IPS-18a (cell line): ENCODE data around the gene TIMM21.

ENCODE experiments used
- H3K27ac ChIP-seq: one replicate; pipeline ENCODE4 v1.5.1; 2013; ENCODE audit warnings: low read length
- H3K27me3 ChIP-seq: one replicate; pipeline ENCODE4 v1.6.1; 2013; ENCODE audit warnings: mild to moderate bottlenecking, low read length; ENCODE audit not compliant: control insufficient read depth, insufficient read depth
- H3K36me3 ChIP-seq: one replicate; pipeline ENCODE4 v1.6.1; 2013; ENCODE audit warnings: low read depth, low read length; ENCODE audit not compliant: control insufficient read depth
- H3K4me1 ChIP-seq: one replicate; pipeline ENCODE4 v1.6.1; 2013; ENCODE audit warnings: low read depth, low read length; ENCODE audit not compliant: control insufficient read depth
- H3K4me3 ChIP-seq: one replicate; pipeline ENCODE4 v1.5.1; 2013; ENCODE audit warnings: low read length
- H3K9ac ChIP-seq: one replicate; pipeline ENCODE4 v1.6.1; 2013; ENCODE audit warnings: mild to moderate bottlenecking, low read length, moderate library complexity
- H3K9me3 ChIP-seq: one replicate; pipeline ENCODE4 v1.6.1; 2013; ENCODE audit warnings: low read depth, low read length; ENCODE audit not compliant: control insufficient read depth

The TIMM21 gene

GRCh38 chr18:74147779-74148542, at the start of gene TIMM21, which contains the start of gene FBXO15:
TSS of gene TIMM21 (plus strand) at chr18:74148523. CDS start at chr18:74148809, 286 bp downstream.
TSS of gene FBXO15 (minus strand) at chr18:74147834. CDS start at chr18:74147785, 49 bp downstream.
- Histone ChIP-seq H3K9me3 (no peaks in the 10 kb centered on the region), H3K27ac (peak within 1 kb of the TSS; percentile 7), H3K4me1 (peaks cover 6% of the 10 kb centered on the region), H3K9ac (peak within 1 kb of the TSS; percentile 80), H3K36me3 (peaks cover 2% of the 10 kb centered on the region), H3K4me3 (peak within 1 kb of the TSS; percentile 90), H3K27me3 (peaks cover 9% of the 10 kb centered on the region)

GRCh38 chr18:74108460-74108859, 39.9 kb upstream of the TIMM21 start:
- Histone ChIP-seq H3K4me1 (no peaks in the 10 kb centered on the region), H3K27ac (no peak overlapping the region), H3K4me3 (no peak overlapping the region), H3K36me3 (no peaks in the 10 kb centered on the region), H3K9ac (no peak overlapping the region), H3K27me3 (no peaks in the 10 kb centered on the region), H3K9me3 (no peaks in the 10 kb centered on the region)

- H3K4me3 ChIP-seq = no peak overlapping the region
These were observed 38.2 kb upstream of the TIMM21 start for GRCh38 chr18:74110149-74110548.

GRCh38 chr18:74110976-74111375, 37.3 kb upstream of the TIMM21 start:
- Histone ChIP-seq H3K27ac (no peak overlapping the region), H3K27me3 (no peaks in the 10 kb centered on the region), H3K4me3 (no peak overlapping the region), H3K9me3 (no peaks in the 10 kb centered on the region), H3K36me3 (no peaks in the 10 kb centered on the region), H3K9ac (no peak overlapping the region), H3K4me1 (peaks cover 20% of the 10 kb centered on the region)

More at GRCh38 chr18:74110149-74110548, 38.2 kb upstream of the TIMM21 start:
- no peaks in the 10 kb centered on the region for H3K36me3 ChIP-seq
- no peaks in the 10 kb centered on the region for H3K27me3 ChIP-seq
- H3K9ac ChIP-seq = no peak overlapping the region
- no peaks in the 10 kb centered on the region for H3K9me3 ChIP-seq
- no peak overlapping the region for H3K27ac ChIP-seq
- peaks cover 17% of the 10 kb centered on the region for H3K4me1 ChIP-seq

GRCh38 chr18:74113711-74114110, 34.6 kb upstream of the TIMM21 start:
- Histone ChIP-seq H3K27ac (no peak overlapping the region), H3K4me1 (peaks cover 27% of the 10 kb centered on the region)

GRCh38 chr18:74114116-74114515, 34.2 kb upstream of the TIMM21 start:
- Histone ChIP-seq H3K27ac (no peak overlapping the region), H3K9ac (no peak overlapping the region), H3K4me1 (peaks cover 27% of the 10 kb centered on the region), H3K36me3 (no peaks in the 10 kb centered on the region), H3K4me3 (no peak overlapping the region), H3K27me3 (no peaks in the 10 kb centered on the region), H3K9me3 (no peaks in the 10 kb centered on the region)

More at GRCh38 chr18:74113711-74114110, 34.6 kb upstream of the TIMM21 start:
- Histone ChIP-seq H3K9ac (no peak overlapping the region), H3K9me3 (no peaks in the 10 kb centered on the region), H3K4me3 (no peak overlapping the region), H3K27me3 (no peaks in the 10 kb centered on the region), H3K36me3 (no peaks in the 10 kb centered on the region)

- Histone ChIP-seq H3K27ac (no peak overlapping the region), H3K27me3 (no peaks in the 10 kb centered on the region), H3K4me1 (peaks cover 27% of the 10 kb centered on the region), H3K9ac (no peak overlapping the region), H3K9me3 (no peaks in the 10 kb centered on the region), H3K36me3 (no peaks in the 10 kb centered on the region), H3K4me3 (no peak overlapping the region)
These were observed 33.3 kb upstream of the TIMM21 start for GRCh38 chr18:74115046-74115445.

GRCh38 chr18:74116633-74117554, 31.4 kb upstream of the TIMM21 start:
- peaks cover 27% of the 10 kb centered on the region for H3K4me1 ChIP-seq
- no peak overlapping the region for H3K27ac ChIP-seq
- H3K27me3 ChIP-seq = no peaks in the 10 kb centered on the region
- H3K4me3 ChIP-seq = peak overlapping the region; percentile 21
- no peaks in the 10 kb centered on the region for H3K9me3 ChIP-seq
- no peaks in the 10 kb centered on the region for H3K36me3 ChIP-seq
- H3K9ac ChIP-seq = no peak overlapping the region

GRCh38 chr18:74123200-74123599, 25.1 kb upstream of the TIMM21 start:
- Histone ChIP-seq H3K4me1 (peaks cover 19% of the 10 kb centered on the region), H3K36me3 (no peaks in the 10 kb centered on the region), H3K27me3 (no peaks in the 10 kb centered on the region), H3K4me3 (no peak overlapping the region), H3K9me3 (no peaks in the 10 kb centered on the region), H3K9ac (no peak overlapping the region), H3K27ac (no peak overlapping the region)

GRCh38 chr18:74124642-74125041, 23.7 kb upstream of the TIMM21 start:
- no peaks in the 10 kb centered on the region for H3K27me3 ChIP-seq
- H3K9me3 ChIP-seq = no peaks in the 10 kb centered on the region
- H3K4me3 ChIP-seq = no peak overlapping the region
- H3K36me3 ChIP-seq = no peaks in the 10 kb centered on the region
- H3K27ac ChIP-seq = no peak overlapping the region
- no peak overlapping the region for H3K9ac ChIP-seq
- peaks cover 20% of the 10 kb centered on the region for H3K4me1 ChIP-seq
